ENCODE measurements around the gene GRAMD1C.

- TF ChIP-seq CTCF (IDR thresholded peaks at IDR 0.05): no peak
- TF ChIP-seq ZFX (IDR thresholded peaks at IDR 0.05; ENCODE audit: borderline replicate concordance): no peak
Observed at GRCh38 chr3:113963879-113964278, 125.3 kb downstream of the GRAMD1C start.

Measured in 22Rv1 (cell line).